Stimulated activated CD4-positive, alpha-beta T cell treated with anti-CD3 and anti-CD28 coated beads, Interleukin-1b, Interleukin-23, amount 100 ng/mL, for 24 hours (primary cell): ENCODE results near the gene SLC25A42.
"Not testable (repeated sequence)": the region's sequence is repeated elsewhere in the genome, so short reads cannot be mapped to it uniquely, and the experiment has no call there.

ENCODE experiments used
- DNase-seq, 4 experiments: peaks; one replicate each; pipeline ENCODE4 v3.0.0-alpha.2; 2020; ENCODE audit warnings: low read depth in 4 of 4, low spot score in 1 of 4

The SLC25A42 gene

DNA sequence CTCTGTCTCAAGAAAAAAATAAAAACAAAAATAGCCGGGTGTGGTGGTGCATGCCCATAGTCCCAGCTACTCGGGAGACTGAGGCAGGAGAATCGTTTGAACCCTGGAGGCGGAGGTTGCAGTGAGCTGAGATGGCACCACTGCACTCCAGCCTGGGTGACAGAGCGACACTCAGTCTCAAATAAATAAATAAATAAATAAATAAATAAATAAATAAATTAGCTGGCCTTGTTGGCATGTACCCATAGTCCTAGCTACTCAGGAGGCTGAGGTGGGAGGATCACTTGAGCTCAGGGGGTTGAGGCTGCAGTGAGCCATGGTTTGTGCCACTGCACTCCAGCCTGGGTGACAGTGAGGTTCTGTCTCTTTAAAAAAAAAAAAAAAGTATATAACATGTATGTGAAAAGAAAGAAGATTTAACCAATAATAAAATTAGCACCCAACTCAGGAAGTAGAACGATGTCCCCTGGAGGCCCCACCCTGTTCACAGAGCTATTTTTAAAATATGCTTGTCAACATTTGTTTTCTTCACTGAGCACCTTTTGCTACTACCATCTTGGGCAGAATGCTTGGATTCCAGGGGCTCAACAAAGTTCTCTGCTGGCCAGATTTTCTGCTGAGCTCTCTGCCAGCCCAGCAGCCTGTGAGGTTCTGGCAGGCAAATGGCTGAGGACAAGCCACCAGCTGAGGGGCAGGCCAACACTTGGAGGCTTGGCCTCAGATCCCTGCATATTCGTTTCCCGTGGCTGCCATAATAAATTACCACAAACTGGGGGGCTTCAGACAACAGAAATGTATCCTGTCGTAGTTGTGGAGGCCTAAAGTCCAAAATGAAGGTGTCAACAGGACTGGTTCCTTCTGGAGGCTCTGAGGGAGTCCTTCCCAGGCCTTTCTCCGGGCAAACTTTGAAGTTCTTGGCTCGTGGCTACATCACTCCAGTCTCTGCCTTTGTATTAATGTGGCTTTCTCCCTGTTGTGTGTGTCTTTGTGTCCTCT is 5.2 kb downstream of the SLC25A42 start:
- no peak for DNase-seq

DNA sequence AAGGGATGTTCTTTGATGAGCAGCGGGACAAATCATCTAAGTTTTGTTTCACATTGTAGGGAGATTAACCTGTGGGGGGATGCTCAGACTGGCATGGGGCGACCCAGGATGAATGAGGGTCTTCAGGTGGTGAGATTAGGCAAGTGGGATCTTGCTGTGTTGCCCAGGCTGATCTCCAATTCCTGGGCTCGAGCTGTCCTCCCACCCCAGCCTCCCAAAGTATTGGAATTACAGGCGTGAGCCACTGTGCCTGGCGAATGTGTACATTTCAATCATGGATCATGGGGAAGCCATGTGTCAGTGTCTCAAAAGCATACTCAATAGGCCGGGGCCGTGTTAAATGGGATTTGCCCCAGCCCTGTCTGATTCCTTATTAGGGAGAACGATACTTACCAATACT is 8.1 kb downstream of the SLC25A42 start:
- DNase-seq, result no peak

DNA sequence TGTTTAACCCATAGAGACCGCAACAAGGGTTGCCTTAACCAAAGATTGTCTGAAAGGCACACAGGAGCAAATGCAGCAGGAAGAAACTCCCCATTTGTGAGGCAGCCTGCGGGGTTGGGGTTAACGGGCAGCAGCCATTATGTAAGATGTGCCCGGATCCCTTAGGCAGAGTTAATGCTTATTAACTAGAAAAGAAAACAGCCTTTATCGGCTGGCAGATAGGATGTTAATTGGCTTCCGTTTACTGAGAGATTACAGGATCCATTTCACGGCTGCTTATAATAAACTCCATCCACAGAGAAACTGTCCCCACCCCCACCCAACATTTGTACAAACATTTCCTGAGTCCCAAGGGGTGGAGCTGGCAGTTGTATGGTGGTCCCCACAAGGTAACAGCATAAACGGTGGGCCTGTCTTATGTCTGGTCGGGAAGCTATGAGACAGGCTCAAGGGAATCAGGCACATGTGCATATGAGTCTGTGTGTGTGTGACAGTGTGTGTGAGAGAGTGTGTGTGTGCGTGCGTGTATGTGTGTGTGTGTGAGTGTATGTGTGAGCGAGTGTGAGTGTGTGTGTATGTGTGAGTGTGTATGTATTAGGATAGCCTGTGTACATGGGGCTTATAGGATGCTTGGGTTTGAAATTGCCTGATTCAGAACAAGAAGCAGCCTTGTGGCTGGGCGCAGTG is 10.5 kb downstream of the SLC25A42 start:
- no peak for DNase-seq

DNA sequence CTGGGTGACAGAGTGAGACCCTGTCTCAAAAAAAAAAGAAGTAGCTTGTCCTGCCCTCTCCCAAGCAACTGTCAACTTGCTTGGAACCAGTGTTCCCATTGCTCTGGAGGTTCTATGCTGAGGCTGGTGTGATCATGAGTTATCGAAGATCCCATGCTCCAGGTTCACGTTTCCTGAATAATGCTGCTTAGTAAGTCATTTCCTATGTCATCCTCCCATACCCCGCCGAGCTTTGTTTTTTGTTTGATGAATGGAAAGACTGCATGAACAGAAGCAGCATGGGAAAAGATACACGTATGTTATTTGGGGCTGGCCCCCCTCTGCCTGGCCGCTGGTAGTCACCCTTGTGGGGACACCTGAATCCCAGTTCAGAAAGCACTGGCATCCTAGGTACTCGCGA is 11.3 kb downstream of the SLC25A42 start:
- DNase-seq, result no peak

DNA sequence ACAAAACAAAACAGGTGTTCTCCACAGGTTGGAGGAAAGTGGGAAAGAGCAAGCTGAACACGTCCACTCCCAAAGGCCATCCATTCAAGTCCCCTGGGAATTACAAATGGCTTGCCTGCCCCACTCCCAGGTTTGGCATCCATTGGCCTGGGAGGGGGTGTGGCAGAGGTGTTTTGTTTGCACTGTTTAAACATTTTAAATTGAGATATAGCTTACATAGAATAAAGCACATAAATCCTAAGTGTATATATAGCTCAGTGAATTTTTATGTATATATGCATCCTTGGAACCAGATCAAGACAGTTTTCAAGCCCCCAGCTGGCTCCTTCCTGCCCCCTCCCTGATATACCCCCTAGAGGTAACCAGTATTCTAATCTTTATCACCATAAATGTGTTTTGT is 12.7 kb downstream of the SLC25A42 start:
- DNase-seq, result no peak

DNA sequence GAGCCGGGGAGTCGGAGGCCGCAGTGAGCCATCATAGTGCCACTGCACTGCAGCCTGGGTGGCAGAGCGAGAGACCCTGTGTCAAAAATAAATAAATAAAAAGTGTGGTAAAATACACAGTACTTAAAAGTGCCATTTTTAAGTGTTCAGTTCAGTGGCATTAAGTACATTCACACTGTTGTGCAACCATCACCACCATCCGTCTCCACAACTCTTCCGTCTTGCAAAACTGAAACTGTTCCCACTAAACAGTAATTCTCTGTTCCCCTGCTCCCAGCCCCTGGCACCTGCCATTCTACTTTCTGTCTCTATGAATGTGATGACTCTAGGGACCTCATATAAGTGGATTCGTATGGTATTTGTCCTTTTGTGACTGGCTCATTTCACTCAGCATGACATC is 13.3 kb downstream of the SLC25A42 start:
- DNase-seq, result no peak

DNA sequence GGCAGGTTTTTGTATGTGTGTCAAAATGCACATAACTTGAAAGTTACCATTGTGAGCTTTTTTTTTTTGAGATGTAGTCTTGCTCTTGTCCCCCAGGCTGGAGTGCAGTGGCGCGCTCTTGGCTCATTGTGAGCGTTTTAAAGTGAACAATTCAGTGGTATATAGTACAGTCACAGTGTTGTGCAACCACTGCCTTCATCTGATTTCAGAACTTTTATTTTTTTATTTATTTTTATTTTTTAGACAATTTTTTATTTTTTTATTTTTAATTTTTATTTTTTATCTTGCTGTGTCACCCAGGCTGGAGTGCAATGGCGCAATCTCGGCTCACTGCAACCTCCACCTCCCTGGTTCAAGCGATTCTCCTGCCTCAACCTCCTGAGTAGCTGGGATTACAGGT is 15.0 kb downstream of the SLC25A42 start:
- no peak for DNase-seq

DNA sequence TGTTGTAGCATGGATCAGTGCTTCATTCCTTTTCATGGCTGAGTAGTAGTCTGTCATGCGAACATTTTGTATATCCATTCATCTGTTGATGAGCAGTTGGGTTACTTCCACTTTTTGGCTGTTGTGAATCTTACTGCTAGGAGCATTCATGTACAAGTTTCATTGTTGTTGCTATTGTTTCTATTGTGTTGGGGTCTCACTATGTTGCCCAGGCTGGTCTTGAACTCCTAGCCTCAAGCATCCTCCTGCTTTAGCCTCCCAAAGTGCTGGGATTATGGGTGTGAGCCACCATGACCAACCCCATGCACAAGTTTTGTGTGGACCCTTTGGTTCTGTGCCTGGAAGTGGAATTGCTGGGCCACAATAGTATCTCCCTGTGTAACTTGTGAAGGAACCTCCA is 15.8 kb downstream of the SLC25A42 start:
- no peak for DNase-seq

DNA sequence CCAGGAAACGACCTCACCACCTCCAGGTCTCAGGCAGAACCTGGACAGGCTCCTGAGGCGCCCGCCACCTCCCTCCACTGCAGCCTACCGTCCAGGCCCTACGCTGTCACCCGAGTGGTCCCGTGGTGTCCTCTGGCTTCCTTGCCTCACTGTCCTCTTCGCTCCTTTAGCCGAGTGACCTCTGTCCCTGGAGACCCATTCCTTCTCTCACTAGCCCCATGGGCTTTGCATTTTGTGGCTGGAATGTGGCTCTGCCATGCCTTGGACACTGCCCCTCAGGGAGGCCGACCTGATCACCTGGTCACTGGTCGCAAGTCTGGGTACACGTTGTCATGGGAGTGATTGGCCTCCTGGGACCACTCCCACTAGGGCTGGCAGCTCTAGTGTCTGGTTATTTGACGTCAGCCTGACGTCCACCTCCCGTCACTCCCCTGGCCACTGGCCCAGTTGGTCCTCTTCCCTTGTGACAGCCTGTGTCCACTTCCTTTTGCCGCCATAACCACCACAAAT is 17.9 kb downstream of the SLC25A42 start:
- DNase-seq, result no peak

DNA sequence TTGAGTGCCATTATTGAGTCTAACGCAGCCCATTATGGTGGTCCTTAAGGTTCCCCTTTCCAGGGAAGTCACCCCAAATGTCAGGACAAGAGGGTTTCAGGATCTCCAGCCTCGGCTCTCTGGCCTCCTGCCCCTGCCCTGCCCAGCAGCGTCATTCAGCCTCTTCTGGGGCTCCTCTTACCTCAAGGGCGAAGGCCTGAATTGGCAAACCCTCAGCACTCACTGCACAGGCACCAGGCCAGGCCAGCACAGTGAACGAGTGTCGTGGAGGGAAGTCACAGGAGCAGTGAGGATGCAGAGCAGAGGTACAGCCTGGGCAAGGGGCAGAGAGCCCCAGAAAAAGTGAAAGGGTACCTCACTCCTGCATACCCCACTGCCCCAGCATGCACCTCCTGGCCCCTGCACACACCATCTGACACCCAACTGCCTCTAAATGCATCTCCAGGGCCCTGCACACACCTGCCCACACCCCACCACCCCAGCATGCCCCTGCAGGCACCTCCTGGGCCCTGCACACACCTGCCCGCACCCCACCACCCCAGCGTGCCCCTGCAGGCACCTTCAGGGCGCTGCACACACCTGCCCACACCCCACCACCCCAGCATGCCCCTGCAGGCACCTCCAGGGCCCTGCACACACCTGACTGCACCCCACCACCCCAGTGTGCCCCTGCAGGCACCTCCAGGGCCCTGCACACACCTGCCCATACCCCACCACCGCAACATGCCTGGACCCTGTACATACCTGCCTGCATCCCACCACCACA is 19.8 kb downstream of the SLC25A42 start:
- no peak for DNase-seq

DNA sequence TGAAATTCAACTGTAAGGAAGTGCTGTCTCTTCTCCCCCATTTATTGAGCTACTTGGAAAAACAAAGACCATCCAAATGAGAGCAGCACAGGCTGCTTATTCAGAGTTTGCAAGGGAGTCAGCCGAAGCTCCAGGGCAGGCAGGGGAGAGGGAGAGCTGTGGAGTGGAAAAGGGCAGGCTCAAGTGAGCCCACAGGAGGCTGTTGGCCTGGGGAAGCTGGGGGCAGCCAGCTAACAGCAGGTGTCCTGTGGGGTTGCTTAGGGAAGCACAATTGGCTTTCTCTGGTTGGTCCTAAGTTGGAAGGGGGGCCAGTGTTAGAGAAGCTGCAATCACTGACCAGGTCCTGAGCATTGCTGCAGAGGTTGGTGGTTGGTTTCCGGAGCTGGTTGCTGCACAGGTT is 23.9 kb downstream of the SLC25A42 start:
- no peak for DNase-seq

DNA sequence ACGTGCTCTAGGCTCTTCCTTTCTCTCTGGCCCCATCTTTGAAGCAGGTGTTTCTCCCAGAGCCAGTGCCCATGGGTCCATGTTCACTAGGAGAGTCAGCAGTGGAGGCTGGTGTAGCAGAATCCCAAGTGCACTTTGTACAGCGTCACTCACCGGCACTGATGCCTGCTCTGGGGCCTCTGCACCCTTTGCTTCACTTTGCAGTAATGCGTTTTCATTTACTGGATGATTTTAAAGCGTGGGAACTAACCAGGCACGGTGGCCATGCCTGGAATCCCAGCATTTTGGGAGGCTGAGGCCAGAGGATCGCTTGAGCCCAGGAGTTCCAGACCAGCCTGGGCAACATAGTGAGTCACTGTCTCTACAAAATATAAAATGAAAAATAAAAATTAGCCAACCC is 30.7 kb downstream of the SLC25A42 start:
- DNase-seq, result no peak

DNA sequence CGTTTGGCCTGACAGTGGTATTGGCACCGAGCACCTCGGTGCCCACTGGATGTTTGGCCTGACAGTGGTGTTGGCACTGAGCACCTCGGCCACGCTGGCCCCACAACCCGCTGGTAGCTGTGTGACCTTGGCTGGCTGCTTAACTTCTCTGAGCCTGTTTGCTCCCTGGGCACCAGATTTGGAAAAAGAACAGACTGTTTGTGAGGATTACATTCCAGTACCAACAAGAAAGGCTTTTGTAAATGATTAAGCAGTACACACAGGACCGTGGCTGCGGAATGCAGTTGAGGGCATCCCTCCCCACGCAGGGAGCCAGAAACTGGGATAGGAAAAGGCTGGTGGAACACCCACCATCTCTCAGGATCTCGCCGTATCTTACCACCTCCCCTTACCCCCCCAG is 31.9 kb downstream of the SLC25A42 start:
- DNase-seq, result no peak

DNA sequence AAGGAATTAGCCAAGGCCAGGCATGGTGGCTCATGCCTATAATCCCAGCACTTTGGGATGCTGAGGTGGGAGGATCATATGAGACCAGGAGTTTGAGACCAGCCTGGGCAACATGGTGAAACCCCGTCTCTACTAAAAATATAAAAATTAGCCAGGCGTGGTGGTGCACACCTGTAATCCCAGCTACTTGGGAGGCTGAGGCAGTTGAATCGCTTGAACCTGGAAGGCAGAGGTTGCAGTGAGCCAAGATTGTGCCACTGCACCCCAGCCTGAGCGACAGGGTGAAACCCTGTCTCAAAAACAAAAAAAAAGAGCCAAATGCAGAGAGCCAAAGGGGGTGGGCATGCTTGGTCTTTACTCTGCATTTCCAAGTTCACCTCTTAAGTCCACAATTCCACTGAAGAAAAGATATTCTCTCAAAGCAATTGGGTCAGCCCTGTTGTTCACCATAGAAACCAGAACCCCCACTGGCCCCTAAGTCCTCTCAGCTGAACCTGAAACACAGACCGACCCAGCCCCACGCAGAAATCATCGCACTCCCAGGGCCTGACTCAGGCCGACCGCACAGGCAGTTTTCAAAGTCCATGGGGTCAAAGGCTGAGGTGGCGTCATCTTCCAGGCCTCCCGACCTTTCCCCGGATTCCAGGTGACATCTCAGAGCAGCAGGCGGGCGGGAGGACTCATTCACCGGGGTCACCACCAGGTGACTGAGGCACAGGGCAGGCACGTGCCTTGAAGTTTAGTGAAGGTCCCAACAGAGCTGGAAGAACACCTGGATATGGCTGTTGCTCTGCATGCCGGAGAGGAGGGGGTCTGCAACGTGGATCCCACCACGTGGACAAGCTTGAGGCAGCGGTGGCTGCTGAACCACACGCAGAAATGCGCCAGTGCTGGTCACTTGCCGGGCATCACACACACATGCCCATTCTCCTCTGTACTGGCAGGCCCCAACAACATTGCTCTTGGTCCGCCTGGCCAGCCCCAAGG is 33.1 kb downstream of the SLC25A42 start:
- DNase-seq, result no peak

DNA sequence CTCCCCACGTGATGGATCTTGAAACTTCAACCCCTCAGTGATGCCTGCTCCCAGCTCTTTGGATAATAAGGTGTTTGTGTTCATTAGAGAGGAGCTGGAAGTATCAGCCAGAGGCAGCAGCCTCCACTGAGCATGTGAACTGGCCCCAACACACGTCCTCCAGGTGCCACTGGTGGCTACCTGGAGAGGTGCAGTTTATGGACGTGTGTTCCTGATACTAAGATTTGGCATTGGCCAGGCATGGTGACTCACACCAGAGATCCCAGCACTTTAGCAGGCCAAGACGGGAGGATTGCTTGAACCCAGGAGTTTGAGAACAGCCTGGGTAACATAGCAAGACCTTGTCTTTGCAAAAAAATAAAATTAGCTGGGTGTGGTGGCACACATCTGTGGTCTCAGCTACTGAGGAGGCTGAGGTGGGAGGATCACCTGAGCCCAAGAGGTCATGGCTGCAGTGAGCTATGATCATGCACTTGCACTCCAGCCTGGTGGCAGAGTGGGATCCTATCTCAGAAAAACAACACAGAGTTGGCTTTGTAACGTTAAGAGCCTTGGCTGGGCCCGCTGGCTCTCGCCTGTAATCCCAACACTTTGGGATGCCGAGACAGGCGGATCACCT is 34.4 kb downstream of the SLC25A42 start:
- DNase-seq, result no peak

DNA sequence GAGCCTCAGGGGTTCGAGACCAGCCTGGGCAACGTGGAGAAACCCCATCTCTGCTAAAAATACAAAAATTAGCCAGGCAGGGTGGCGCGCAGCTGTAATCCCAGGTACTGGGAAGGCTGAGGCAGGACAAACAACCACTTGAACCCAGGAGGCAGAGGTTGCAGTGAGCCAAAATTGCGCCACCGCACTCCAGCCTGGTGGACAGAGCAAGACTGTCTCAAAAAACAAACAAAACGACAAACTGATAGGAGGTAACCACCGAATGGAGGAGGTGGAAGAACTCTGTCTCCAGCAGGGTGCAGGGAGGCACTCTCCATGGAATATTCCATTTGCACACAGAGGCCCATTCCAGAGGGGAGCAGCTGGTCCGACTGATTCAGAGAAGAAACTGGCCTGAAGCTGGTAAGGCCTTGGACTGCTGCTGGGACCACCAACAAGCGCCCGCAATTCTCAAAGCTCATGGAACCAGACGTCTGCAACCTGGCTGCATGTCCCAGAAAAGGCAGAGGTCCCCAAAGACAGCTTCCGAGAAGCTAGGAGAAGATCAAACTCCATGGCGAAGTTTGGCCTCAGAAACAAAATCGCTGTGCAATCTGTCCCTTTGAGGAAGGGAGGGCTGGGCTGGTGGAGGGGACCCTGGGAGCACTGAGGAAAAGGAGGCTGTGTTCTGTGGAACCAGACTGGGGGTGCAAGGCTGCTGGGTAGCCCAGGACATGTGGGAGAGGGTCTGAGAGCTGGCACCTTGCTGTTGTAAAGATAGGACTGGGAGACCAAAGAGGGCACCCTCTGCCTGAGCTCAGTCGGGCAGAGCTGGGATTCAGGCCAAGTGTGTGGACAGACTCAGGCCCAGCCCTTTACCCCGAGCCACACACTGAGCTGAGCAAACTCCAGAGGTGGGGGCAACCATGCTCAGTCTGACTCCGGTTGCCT is 35.2 kb downstream of the SLC25A42 start:
- DNase-seq, result no peak

DNA sequence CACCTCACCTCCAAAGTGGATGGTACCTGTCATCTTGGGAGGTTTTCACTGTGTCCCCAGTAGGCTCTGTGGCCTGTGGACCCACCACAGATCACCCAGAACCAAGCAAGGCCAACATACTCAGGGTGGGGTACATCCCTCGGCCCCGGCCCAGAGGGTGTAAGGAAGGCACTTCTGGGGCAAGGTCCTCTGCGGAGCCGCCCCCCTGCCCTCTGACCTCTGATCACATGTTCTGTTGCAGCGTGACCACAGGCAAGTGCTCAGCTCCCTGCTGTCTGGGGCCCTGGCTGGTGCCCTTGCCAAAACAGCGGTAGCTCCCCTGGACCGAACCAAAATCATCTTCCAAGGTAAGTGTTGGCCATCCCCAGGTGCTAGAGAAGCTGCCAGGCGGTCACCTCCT is 37.7 kb downstream of the SLC25A42 start:
- DNase-seq, result no peak

DNA sequence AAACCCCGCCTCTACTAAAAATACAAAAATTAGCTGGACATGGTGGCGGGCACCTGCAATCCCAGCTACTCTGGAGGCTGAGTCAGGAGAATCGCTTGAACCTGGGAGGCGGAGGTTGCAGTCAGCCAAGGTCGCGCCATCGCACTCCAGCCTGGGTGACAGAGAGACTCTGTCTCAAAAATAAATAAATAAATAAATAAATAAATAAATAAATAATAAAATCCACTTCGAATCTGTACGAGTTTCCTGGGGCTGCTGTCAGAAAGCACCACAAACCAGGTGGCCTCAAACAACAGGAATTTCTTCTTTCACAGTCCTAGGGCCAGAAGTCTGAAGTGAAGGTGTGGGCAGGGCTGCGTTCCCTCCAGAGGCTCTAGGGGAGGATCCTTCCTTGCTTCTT is 38.8 kb downstream of the SLC25A42 start:
- not testable (repeated sequence) for DNase-seq

DNA sequence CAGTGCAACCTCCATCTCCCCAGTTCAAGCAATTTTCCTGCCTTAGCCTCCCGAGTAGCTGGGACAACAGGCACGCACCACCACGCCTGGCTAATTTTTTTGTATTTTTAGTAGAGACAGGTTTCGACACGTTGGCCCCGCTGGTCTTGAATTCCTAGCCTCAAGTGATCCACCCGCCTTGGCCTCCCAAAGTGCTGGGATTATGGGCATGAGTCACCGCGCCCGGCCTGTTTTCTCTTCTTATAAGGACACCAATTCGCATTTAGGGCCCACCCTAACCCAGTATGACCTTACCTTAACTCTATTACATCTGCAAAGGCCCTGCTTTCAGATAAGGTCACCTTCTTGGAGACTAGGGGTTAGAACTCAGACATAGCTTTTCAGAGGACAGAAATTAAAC is 39.4 kb downstream of the SLC25A42 start:
- no peak for DNase-seq
